ENCODE data around the gene GPR32. TPM values are rescaled to one million over a fixed set of nuclear protein-coding genes. Genes with fewer than 3 reads are reported as not detected.

Gene GPR32
- total and polyA plus RNA-seq, 2 of the 8 experiments (the other 6 are each of a cell fraction or from before 2014, with no cell fraction given): not detected

DNA sequence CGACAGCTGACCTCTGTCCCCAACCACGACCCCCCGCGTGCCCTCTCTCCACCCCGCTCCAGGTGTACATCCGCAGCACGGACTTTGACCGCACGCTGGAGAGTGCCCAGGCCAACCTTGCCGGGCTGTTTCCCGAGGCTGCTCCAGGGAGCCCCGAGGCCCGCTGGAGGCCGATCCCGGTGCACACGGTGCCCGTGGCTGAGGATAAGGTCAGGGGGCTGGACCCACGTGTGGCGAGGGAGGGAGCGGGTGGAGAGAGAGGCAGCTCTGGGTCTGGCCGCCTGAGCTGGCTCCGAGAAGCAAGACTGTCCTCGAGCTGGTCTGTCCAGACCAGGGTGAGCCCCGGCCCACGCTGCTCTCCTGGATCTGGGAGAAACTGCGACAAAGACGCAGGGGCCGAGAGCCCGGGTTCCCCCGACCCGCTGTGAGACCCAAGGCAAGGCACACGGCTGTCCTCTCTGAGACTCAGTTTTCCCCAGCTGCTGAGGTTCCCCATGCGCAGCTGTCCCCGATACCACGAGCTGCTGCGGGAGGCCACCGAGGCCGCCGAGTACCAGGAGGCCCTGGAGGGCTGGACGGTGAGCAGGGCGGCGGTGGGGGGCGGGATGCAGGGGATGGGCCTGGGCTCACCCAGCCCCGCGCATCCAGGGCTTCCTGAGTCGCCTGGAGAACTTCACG lies 21.5 kb downstream of the GPR32 start:
- Histone ChIP-seq H3K23ac (ENCODE audit: insufficient read length) (no peak overlapping the region), H2BK15ac (ENCODE audit: low read length) (no peak overlapping the region), H3K36me3 (ENCODE audit: control insufficient read depth in 2 of 4, insufficient read depth in 4 of 4, low read length in 3 of 4) (peaks cover 0 to 6% (median under 1%) of the 10 kb centered on the region in 4 experiments; a peak in 2 of 8 replicates), H3K27me3 (replicated peaks in 1 of 4; ENCODE audit: control insufficient read depth in 3 of 4, extremely low read depth in 1 of 4, insufficient read depth in 3 of 4, low read length in 3 of 4) (no peaks in the 10 kb centered on the region; a peak in 1 of 7 replicates), H3K56ac (replicated peaks; ENCODE audit: insufficient read length, low read depth, low read length) (no peak overlapping the region), H3K14ac (ENCODE audit: insufficient read length) (no peak overlapping the region), H2AK5ac (ENCODE audit: low read depth, low read length) (no peak overlapping the region), H3K9me3 (ENCODE audit: insufficient read depth in 2 of 2, low read depth in 1 of 2, low read length in 1 of 2) (no peaks in the 10 kb centered on the region), H3K4me3 (ENCODE audit: extremely low read depth in 1 of 4, insufficient read depth in 2 of 4, low read depth in 3 of 4, low read length in 4 of 4) (no peak overlapping the region), H3K18ac (ENCODE audit: extremely low read depth, low read length) (no peak overlapping the region), H3K4me1 (replicated peaks in 1 of 4; ENCODE audit: control insufficient read depth in 3 of 4, insufficient read depth in 4 of 4, low read length in 3 of 4) (peaks cover 0 to 14% (median 4%) of the 10 kb centered on the region in 4 experiments; a peak in 5 of 7 replicates), H4K20me1 (replicated peaks in 1 of 2; ENCODE audit: control insufficient read depth in 1 of 2, insufficient read depth in 2 of 2, low read length in 2 of 2) (peaks cover 14 to 17% of the 10 kb centered on the region in 2 experiments), H3K27ac (ENCODE audit: low read depth, low read length) (no peak overlapping the region), H4K91ac (replicated peaks; ENCODE audit: insufficient read length, low read length) (no peak overlapping the region), H3K23me2 (ENCODE audit: low read depth, low read length) (no peaks in the 10 kb centered on the region; the same call in 1 of the 2 replicates), H3K4me2 (ENCODE audit: insufficient read depth in 1 of 2, low read depth in 2 of 2, low read length in 2 of 2) (no peak overlapping the region), H2BK20ac (ENCODE audit: low read length) (no peak overlapping the region), H2BK5ac (ENCODE audit: low read depth, low read length) (no peak overlapping the region), H3K79me2 (ENCODE audit: control insufficient read depth in 1 of 2, insufficient read depth in 2 of 2, low read length in 2 of 2) (no peaks in the 10 kb centered on the region), H2BK120ac (replicated peaks; ENCODE audit: low read depth, low read length) (no peak overlapping the region), H3K79me1 (ENCODE audit: low read depth, low read length) (no peaks in the 10 kb centered on the region), H4K8ac (ENCODE audit: extremely low read depth, insufficient read depth, low read length) (no peak overlapping the region), H4K5ac (ENCODE audit: insufficient read length, low read depth, low read length) (no peak overlapping the region), H2AFZ (ENCODE audit: low read length) (no peak overlapping the region), H3K4ac (replicated peaks; ENCODE audit: insufficient read length, low read depth, low read length) (no peak overlapping the region), H3K9ac (replicated peaks in 1 of 4; ENCODE audit: extremely low read depth in 1 of 4, low read depth in 3 of 4, low read length in 3 of 4) (no peak overlapping the region), H2BK12ac (ENCODE audit: low read depth, low read length) (no peak overlapping the region)
- no peak for TF ChIP-seq HDAC2 (IDR thresholded peaks at IDR 0.05; ENCODE audit: borderline replicate concordance in 1 of 2, low read depth in 2 of 2, low read length in 2 of 2)
- 0 out of 3 replicates have a peak, but pooled peaks of 1 of the 2 experiments have one; percentile 49 for TF ChIP-seq POLR2A (IDR thresholded peaks at IDR 0.05; ENCODE audit: control extremely low read depth in 1 of 2, low read depth in 2 of 2, low read length in 2 of 2)
- no peak for DNase-seq (ENCODE audit: low read depth in 1 of 2, low spot score in 2 of 2)
- POLR2A ChIA-PET (ENCODE audit: partially characterized antibody): interaction anchor here (0.9 to 15.0 kb wide), 11 partner anchors 11 to 223 kb away, joined by 3 to 275 read pairs (median 5); partner anchors contain the start of genes CLEC11A, KLK1 and SHANK1
- FAIRE-seq: no peak
- WGBS, 2 experiments (ENCODE audit: extremely low coverage in 1 of 2, insufficient coverage in 1 of 2, insufficient read length in 1 of 2, insufficient replicate concordance in 2 of 2, low coverage in 1 of 2, low lambda C conversion rate in 2 of 2, missing lambda C conversion rate in 1 of 2): 89% methylated on average over 27 of the region's 47 CpGs; no CpG with 5 or more reads in 1 of the 2 experiments
- CTCF ChIA-PET (ENCODE audit: partially characterized antibody): interaction anchor here (1.1 to 3.2 kb wide), 4 partner anchors 8 to 130 kb away, joined by 3 to 12 read pairs (median 6); partner anchors contain the start of gene KLK3
